GM21528 (cell line): ENCODE measurements around the gene SLCO3A1.

Source experiments
- ATAC-seq: cut with Tn5 transposase; IDR thresholded peaks from one replicate; pipeline ENCODE4 v1.9.1; 2021; ENCODE audit warnings: mild to moderate bottlenecking, moderate library complexity; ENCODE audit not compliant: unreplicated experiment, low FRiP score

The SLCO3A1 gene

GRCh38 chr15:92021792-92022191 lies 168.3 kb downstream of the SLCO3A1 start:
- no peak for ATAC-seq

- ATAC-seq: no peak
Observed at GRCh38 chr15:92023965-92024364, 170.5 kb downstream of the SLCO3A1 start.

- no peak for ATAC-seq
Observed at GRCh38 chr15:92025706-92026270, 172.3 kb downstream of the SLCO3A1 start.

GRCh38 chr15:92028389-92028724 lies 174.8 kb downstream of the SLCO3A1 start:
- no peak for ATAC-seq

GRCh38 chr15:92029767-92030166 lies 176.3 kb downstream of the SLCO3A1 start:
- no peak for ATAC-seq

- no peak for ATAC-seq
Observed at GRCh38 chr15:92033314-92033713, 179.8 kb downstream of the SLCO3A1 start.

GRCh38 chr15:92033723-92034122 lies 180.2 kb downstream of the SLCO3A1 start:
- no peak for ATAC-seq

GRCh38 chr15:92034227-92034626 lies 180.7 kb downstream of the SLCO3A1 start:
- ATAC-seq: no peak

GRCh38 chr15:92035551-92035950 lies 182.0 kb downstream of the SLCO3A1 start:
- no peak for ATAC-seq

GRCh38 chr15:92035961-92036360 lies 182.5 kb downstream of the SLCO3A1 start:
- ATAC-seq: no peak

GRCh38 chr15:92037491-92037890 lies 184.0 kb downstream of the SLCO3A1 start:
- no peak for ATAC-seq

GRCh38 chr15:92040350-92040749 lies 186.8 kb downstream of the SLCO3A1 start:
- ATAC-seq: no peak

GRCh38 chr15:92041371-92041770 lies 187.9 kb downstream of the SLCO3A1 start:
- ATAC-seq: no peak

GRCh38 chr15:92043283-92043682 lies 189.8 kb downstream of the SLCO3A1 start:
- no peak for ATAC-seq

- no peak for ATAC-seq
Observed at GRCh38 chr15:92044203-92044909, 190.8 kb downstream of the SLCO3A1 start.

GRCh38 chr15:92047900-92048299 lies 194.4 kb downstream of the SLCO3A1 start:
- ATAC-seq: no peak

GRCh38 chr15:92048739-92049138 lies 195.2 kb downstream of the SLCO3A1 start:
- no peak for ATAC-seq

- ATAC-seq: no peak
Observed at GRCh38 chr15:92049290-92049989, 195.9 kb downstream of the SLCO3A1 start.

- no peak for ATAC-seq
Observed at GRCh38 chr15:92050220-92050898, 196.9 kb downstream of the SLCO3A1 start.

GRCh38 chr15:92051716-92052115 lies 198.2 kb downstream of the SLCO3A1 start:
- no peak for ATAC-seq

- no peak for ATAC-seq
Observed at GRCh38 chr15:92053753-92054316, 200.3 kb downstream of the SLCO3A1 start.
